HepG2 (cell line): ENCODE data around the gene TRAPPC12. TPM values are rescaled to one million over a fixed set of nuclear protein-coding genes. Genes with fewer than 3 reads are reported as not detected.
"Not testable (repeated sequence)": the region's sequence is repeated elsewhere in the genome, so short reads cannot be mapped to it uniquely, and the experiment has no call there.

Source experiments
- ATAC-seq: fragments of 200-7000 bp; cut with Tn5 transposase; 3 replicates; pipeline ENCODE4 v1.9.1; 2020; ENCODE audit warnings: mild to moderate bottlenecking, moderate library complexity
- BruUV-seq: library from RNA; stranded (reverse); fragments of 400-500 nt; replicated peaks from 2 replicates; lab custom pipeline; 2021; lab: Mats Ljungman, UMichigan
- CTCF ChIA-PET: fragments of 300-600 bp; formaldehyde crosslinking; extraction: SDS; loops from one replicate; lab custom pipeline; 2021; ENCODE audit warnings: low total read pairs, inconsistent platforms, low intra/inter-chr PET ratio; lab: Yijun Ruan, JAX
- POLR2A ChIA-PET: fragments of 350-600 bp; sonication (Branson Sonifier 250); formaldehyde crosslinking; loops from one replicate; lab custom pipeline; 2020; ENCODE audit warnings: antibody characterized with exemption, inconsistent platforms; lab: Yijun Ruan, JAX
- DNase-seq: peaks from one replicate; pipeline ENCODE4 v3.0.0-alpha.2; 2015; ENCODE audit warnings: low spot score
- FAIRE-seq: peaks from 3 replicates; lab custom pipeline; 2011; peaks lifted over from hg19 to GRCh38; lab: Jason Lieb, UNC
- H2AFZ ChIP-seq: one replicate; pipeline ENCODE4 v1.6.1; 2011; ENCODE audit warnings: low read length, inconsistent platforms
- H3K27ac ChIP-seq: fragments of 300-600 bp; 3 replicates; pipeline ENCODE4 v1.8.0; 2011; ENCODE audit warnings: mixed run types, mild to moderate bottlenecking, mixed read lengths, low read length, inconsistent platforms; ENCODE audit not compliant: insufficient read depth; ENCODE audit errors: extremely low read length
- H3K27me3 ChIP-seq, 2 experiments: fragments of 200-600 bp in 1 of 2; 2 replicates in 1 of 2; 3 replicates in 1 of 2; pipeline versions ENCODE4 v1.6.0 to v1.8.0; 2011; ENCODE audit warnings: low read length in 2 of 2, mild to moderate bottlenecking in 2 of 2, moderate library complexity in 2 of 2, inconsistent platforms in 1 of 2; ENCODE audit not compliant: insufficient read depth in 2 of 2, control insufficient read depth in 1 of 2
- H3K36me3 ChIP-seq, 2 experiments: fragments of 200-600 bp in 1 of 2; replicated peaks in 1 of 2; 2 replicates in 1 of 2; 3 replicates in 1 of 2; pipeline versions ENCODE4 v1.5.1 to v1.8.0; 2011; ENCODE audit warnings: low read length in 2 of 2, inconsistent platforms in 1 of 2; ENCODE audit not compliant: insufficient read depth in 2 of 2, control insufficient read depth in 1 of 2
- H3K4me1 ChIP-seq: 2 replicates; pipeline ENCODE4 v1.5.1; 2012; ENCODE audit warnings: low read length, inconsistent platforms; ENCODE audit not compliant: insufficient read depth
- H3K4me2 ChIP-seq: 2 replicates; pipeline ENCODE4 v1.6.0; 2011; ENCODE audit warnings: low read depth, low read length, inconsistent platforms
- H3K4me3 ChIP-seq, 3 experiments: fragments of 200-600 bp in 1 of 3; sonication (generic), shearing (Covaris generic) in 1 of 3; replicated peaks in 1 of 3; 2 replicates each; pipeline ENCODE4 v1.5.1; 2011 to 2016; ENCODE audit warnings: low read length in 3 of 3, inconsistent platforms in 2 of 3, low read depth in 2 of 3, mild to moderate bottlenecking in 2 of 3, control low read depth in 1 of 3, mixed read lengths in 1 of 3; ENCODE audit not compliant: insufficient read depth in 1 of 3
- H3K79me2 ChIP-seq: one replicate; pipeline ENCODE4 v1.6.1; 2011; ENCODE audit warnings: low read length, inconsistent platforms; ENCODE audit not compliant: insufficient read depth
- H3K9ac ChIP-seq: 2 replicates; pipeline ENCODE4 v1.6.0; 2011; ENCODE audit warnings: mild to moderate bottlenecking, low read depth, low read length, inconsistent platforms; ENCODE audit not compliant: insufficient read depth
- H3K9me3 ChIP-seq: 2 replicates; pipeline ENCODE4 v1.5.1; 2012; ENCODE audit warnings: mild to moderate bottlenecking, low read length
- H4K20me1 ChIP-seq: 2 replicates; pipeline ENCODE4 v1.6.0; 2011; ENCODE audit warnings: inconsistent platforms, mild to moderate bottlenecking, low read length, moderate library complexity; ENCODE audit not compliant: insufficient read depth
- BRD4 ChIP-seq: sonication (generic); formaldehyde crosslinking; IDR thresholded peaks from 2 replicates; pipeline ENCODE4 v1.4.0; 2020; ENCODE audit warnings: missing genetic modification reagents
- CBFB ChIP-seq: sonication (generic); formaldehyde crosslinking; IDR thresholded peaks from 2 replicates; pipeline ENCODE4 v1.4.0; 2020; ENCODE audit warnings: missing genetic modification reagents
- MIER2 ChIP-seq: IDR thresholded peaks from 2 replicates; pipeline ENCODE4 v1.6.1; 2016; ENCODE audit warnings: missing biosample characterization, missing genetic modification reagents
- NRL ChIP-seq: sonication (generic); formaldehyde crosslinking; IDR thresholded peaks from 2 replicates; pipeline ENCODE4 v1.5.0; 2020; ENCODE audit warnings: missing genetic modification reagents, mild to moderate bottlenecking, moderate library complexity, borderline replicate concordance
- PAF1 ChIP-seq: IDR thresholded peaks from 2 replicates; pipeline ENCODE4 v1.6.1; 2016; ENCODE audit warnings: missing genetic modification reagents, missing compliant biosample characterization
- THAP7 ChIP-seq: sonication (generic); formaldehyde crosslinking; IDR thresholded peaks from 2 replicates; pipeline ENCODE4 v1.8.1; 2023; ENCODE audit warnings: mild to moderate bottlenecking, missing genetic modification reagents
- ZBTB33 ChIP-seq: sonication (generic); formaldehyde crosslinking; IDR thresholded peaks from 2 replicates; pipeline ENCODE4 v1.4.0; 2020; ENCODE audit warnings: missing genetic modification reagents
- ZNF10 ChIP-seq: sonication (generic); formaldehyde crosslinking; IDR thresholded peaks from 2 replicates; pipeline ENCODE4 v1.4.0; 2020; ENCODE audit warnings: mild to moderate bottlenecking, low read depth, missing genetic modification reagents, borderline replicate concordance
- ZNF34 ChIP-seq: sonication (generic); formaldehyde crosslinking; IDR thresholded peaks from 2 replicates; pipeline ENCODE4 v1.4.0; 2020; ENCODE audit warnings: mild to moderate bottlenecking, missing genetic modification reagents, borderline replicate concordance
- ZNF446 ChIP-seq: sonication (generic); formaldehyde crosslinking; IDR thresholded peaks from 2 replicates; pipeline ENCODE4 v1.5.0; 2020; ENCODE audit warnings: mild to moderate bottlenecking, missing genetic modification reagents
- WGBS: methylation state at CpG from one replicate; pipeline ENCODE4 v1.1.6; 2017; ENCODE audit warnings: low lambda C conversion rate; 5-methylcytosine and 5-hydroxymethylcytosine counted together
- in situ Hi-C: cut with HindIII; loops from 2 replicates; pipeline ENCODE4 v1.10.0; 2017; ENCODE audit warnings: low pct_unique_long_range_greater_than_20kb; ENCODE audit not compliant: extremely low pct_ligation_motif_present
- intact Hi-C: fragments of 100-400 bp; cut with micrococcal nuclease; formaldehyde crosslinking; loops from one replicate; pipeline ENCODE4 v1.10.0; 2022; ENCODE audit not compliant: unreplicated experiment
- polyA plus RNA-seq, 8 experiments: library from polyadenylated mRNA; depleted of rRNA in 3 of 8; stranded (reverse) in 7 of 8; unstranded in 1 of 8; fragments of >200 nt; fragmentation: Illumina TruSeq in 4 of 8; extraction: Trizol in 4 of 8; gene quantifications; 2 replicates each; pipeline versions ENCODE4 v1.2.1 to v1.2.3, GENCODE V29; 2011 to 2016; ENCODE audit warnings: low read depth in 4 of 8, missing spikeins in 1 of 8, mixed read lengths in 1 of 8; ENCODE audit not compliant: insufficient read depth in 1 of 8
- total RNA-seq, 5 experiments: library from RNA; depleted of rRNA; stranded (reverse); fragments of >200 nt; fragmentation: Illumina TruSeq; extraction: Trizol; gene quantifications; 2 replicates each; pipeline ENCODE4 v1.2.3, GENCODE V29; 2016; ENCODE audit warnings: low read depth in 1 of 5

TRAPPC12 gene
- total and polyA plus RNA-seq, 2 of the 13 experiments (the other 11 are each of a cell fraction or from before 2014, with no cell fraction given) = 46.4 to 97.7 TPM

- no peak for TF ChIP-seq ZBTB33 (CRISPR knock-in tag)
- TF ChIP-seq CBFB (CRISPR knock-in tag) = no peak
- TF ChIP-seq PAF1 (CRISPR knock-in tag) = no peak
- no peak for TF ChIP-seq ZNF34 (CRISPR knock-in tag)
- no peak for TF ChIP-seq MIER2 (CRISPR knock-in tag)
- TF ChIP-seq BRD4 (CRISPR knock-in tag) = no peak
- no peak for TF ChIP-seq ZNF10
Measured at GRCh38 chr2:3491716-3492474, 112.4 kb downstream of the TRAPPC12 start (continued).

- not testable (repeated sequence) for FAIRE-seq, BruUV-seq, ATAC-seq
Measured at GRCh38 chr2:3492475-3492787, 112.9 kb downstream of the TRAPPC12 start.

More at GRCh38 chr2:3492475-3492787, 112.9 kb downstream of the TRAPPC12 start:
- H3K79me2 ChIP-seq, H3K27ac ChIP-seq, CTCF ChIA-PET, in situ Hi-C loops, H3K9ac ChIP-seq, H2AFZ ChIP-seq, H4K20me1 ChIP-seq, H3K36me3 ChIP-seq, H3K4me3 ChIP-seq, H3K9me3 ChIP-seq, DNase-seq, H3K27me3 ChIP-seq: not testable (repeated sequence)
- 80% methylated on average over 12 of the region's 12 CpGs for WGBS
- Histone ChIP-seq H3K4me2 (peak overlapping the region; percentile 99), H3K4me1 (peaks cover 72% of the 10 kb centered on the region)
- TF ChIP-seq THAP7 (peak; percentile 54; the same call in 1 of the 2 replicates), NRL (CRISPR knock-in tag) (0 out of 2 replicates have a peak, but pooled peaks have one; percentile 10), ZNF446 (CRISPR knock-in tag) (0 out of 2 replicates have a peak, but pooled peaks have one; percentile 10)
- intact Hi-C loops = loop anchor here (2.0 kb wide), 1 partner anchor 26 kb away; no protein-coding TSS in a partner anchor
- POLR2A ChIA-PET = interaction anchor here (1.0 to 5.1 kb wide), 10 partner anchors 12 to 160 kb away, joined by 3 to 43 read pairs (median 12); partner anchors contain the start of genes ADI1 and RNASEH1
